ENCODE results near the gene SLC26A3.

- TF ChIP-seq, protein P1, sequence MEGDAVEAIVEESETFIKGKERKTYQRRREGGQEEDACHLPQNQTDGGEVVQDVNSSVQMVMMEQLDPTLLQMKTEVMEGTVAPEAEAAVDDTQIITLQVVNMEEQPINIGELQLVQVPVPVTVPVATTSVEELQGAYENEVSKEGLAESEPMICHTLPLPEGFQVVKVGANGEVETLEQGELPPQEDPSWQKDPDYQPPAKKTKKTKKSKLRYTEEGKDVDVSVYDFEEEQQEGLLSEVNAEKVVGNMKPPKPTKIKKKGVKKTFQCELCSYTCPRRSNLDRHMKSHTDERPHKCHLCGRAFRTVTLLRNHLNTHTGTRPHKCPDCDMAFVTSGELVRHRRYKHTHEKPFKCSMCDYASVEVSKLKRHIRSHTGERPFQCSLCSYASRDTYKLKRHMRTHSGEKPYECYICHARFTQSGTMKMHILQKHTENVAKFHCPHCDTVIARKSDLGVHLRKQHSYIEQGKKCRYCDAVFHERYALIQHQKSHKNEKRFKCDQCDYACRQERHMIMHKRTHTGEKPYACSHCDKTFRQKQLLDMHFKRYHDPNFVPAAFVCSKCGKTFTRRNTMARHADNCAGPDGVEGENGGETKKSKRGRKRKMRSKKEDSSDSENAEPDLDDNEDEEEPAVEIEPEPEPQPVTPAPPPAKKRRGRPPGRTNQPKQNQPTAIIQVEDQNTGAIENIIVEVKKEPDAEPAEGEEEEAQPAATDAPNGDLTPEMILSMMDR (IDR thresholded peaks at IDR 0.05; ENCODE audit: low read depth, low read length, missing input control) = no peak
- TF ChIP-seq YY1 (IDR thresholded peaks at IDR 0.05) = no peak
- no peak for TF ChIP-seq ZBTB33 (IDR thresholded peaks at IDR 0.05)
Measured at GRCh38 chr7:107850643-107851042, 47.6 kb upstream of the SLC26A3 start.
